Measurements from ENCODE around the gene SELE. TPM values are rescaled to one million over a fixed set of nuclear protein-coding genes. Genes with fewer than 3 reads are reported as not detected.

SELE gene
- total and polyA plus RNA-seq, 9 of the 15 experiments (the other 6 are each of a cell fraction or from before 2014, with no cell fraction given): 0.08 TPM; not detected in 8

- DNase-seq (ENCODE audit: extremely low read depth in 1 of 4, low spot score in 3 of 4): no peak
- Histone ChIP-seq H3K79me2 (ENCODE audit: control insufficient read depth, insufficient read depth, low read length) (no peaks in the 10 kb centered on the region), H3K36me3 (ENCODE audit: control insufficient read depth, insufficient read depth, low read length) (no peaks in the 10 kb centered on the region), H3K9me1 (ENCODE audit: control insufficient read depth, insufficient read depth, low read length) (no peaks in the 10 kb centered on the region), H3K9me3 (replicated peaks; ENCODE audit: control insufficient read depth, insufficient read depth, low read depth, low read length) (no peaks in the 10 kb centered on the region), H3K4me1 (replicated peaks in 1 of 2; ENCODE audit: control insufficient read depth in 2 of 2, insufficient read depth in 2 of 2, low read length in 2 of 2) (no peaks in the 10 kb centered on the region), H2AFZ (ENCODE audit: low read depth, low read length) (no peak overlapping the region), H4K20me1 (replicated peaks; ENCODE audit: control insufficient read depth, insufficient read depth, low read length) (no peaks in the 10 kb centered on the region), H3K27me3 (ENCODE audit: control insufficient read depth in 2 of 2, insufficient read depth in 2 of 2, low read length in 2 of 2) (peaks cover 0 to 6% of the 10 kb centered on the region in 2 experiments; a peak in 2 of 5 replicates), H3K27ac (ENCODE audit: extremely low read depth, low read depth, low read length) (no peak overlapping the region), H3K4me3 (no peak overlapping the region), H3K4me2 (ENCODE audit: insufficient read depth, low read length) (no peak overlapping the region), H3K9ac (ENCODE audit: insufficient read depth in 1 of 2, low read depth in 2 of 2, low read length in 2 of 2) (no peak overlapping the region)
- in situ Hi-C loops (cut with MboI) (no loop called here), intact Hi-C loops (cut with micrococcal nuclease) (no loop called here)
- POLR2A ChIA-PET: no interaction called here
- FAIRE-seq: no peak
- WGBS (ENCODE audit: insufficient coverage, low coverage, missing lambda C conversion rate): 17% methylated on average over 2 of the region's 2 CpGs
- CTCF ChIA-PET (ENCODE audit: low intra/inter-chr PET ratio): no interaction called here
- ATAC-seq: no peak
- BruUV-seq (replicated peaks): no TSS peak
- no peak for TF ChIP-seq E2F5 (CRISPR knock-in tag; IDR thresholded peaks at IDR 0.05)
- no peak for TF ChIP-seq KAT8 (IDR thresholded peaks at IDR 0.05; ENCODE audit: low read depth)
- TF ChIP-seq CBX2 (IDR thresholded peaks at IDR 0.05; ENCODE audit: insufficient read depth, low read length, poor library complexity, severe bottlenecking): no peak
- TF ChIP-seq MNT (conservative IDR thresholded peaks at IDR 0.05): no peak
- TF ChIP-seq ZNF277 (CRISPR knock-in tag; IDR thresholded peaks at IDR 0.05; ENCODE audit: borderline replicate concordance): no peak
- TF ChIP-seq FOXO4 (CRISPR knock-in tag; IDR thresholded peaks at IDR 0.05): no peak
- no peak for TF ChIP-seq ZNF639 (CRISPR knock-in tag; conservative IDR thresholded peaks at IDR 0.05 in 1 of 2, IDR thresholded peaks at IDR 0.05 in 1 of 2)
- TF ChIP-seq MXI1 (IDR thresholded peaks at IDR 0.05; ENCODE audit: low read depth, low read length): no peak
- no peak for TF ChIP-seq SMARCE1 (IDR thresholded peaks at IDR 0.05)
- no peak for TF ChIP-seq E2F1 (CRISPR knock-in tag; IDR thresholded peaks at IDR 0.05)
- no peak for TF ChIP-seq RNF219 (CRISPR knock-in tag; IDR thresholded peaks at IDR 0.05)
These were observed 34.3 kb upstream of the SELE start for GRCh38 chr1:169768161-169768560.

Data from K562 (cell line).